ENCODE data around the gene SLC40A1. TPM values are rescaled to one million over a fixed set of nuclear protein-coding genes. Genes with fewer than 3 reads are reported as not detected.

Gene SLC40A1
- total RNA-seq, 1 donor from 2014 or later, result 3.1 TPM

DNA sequence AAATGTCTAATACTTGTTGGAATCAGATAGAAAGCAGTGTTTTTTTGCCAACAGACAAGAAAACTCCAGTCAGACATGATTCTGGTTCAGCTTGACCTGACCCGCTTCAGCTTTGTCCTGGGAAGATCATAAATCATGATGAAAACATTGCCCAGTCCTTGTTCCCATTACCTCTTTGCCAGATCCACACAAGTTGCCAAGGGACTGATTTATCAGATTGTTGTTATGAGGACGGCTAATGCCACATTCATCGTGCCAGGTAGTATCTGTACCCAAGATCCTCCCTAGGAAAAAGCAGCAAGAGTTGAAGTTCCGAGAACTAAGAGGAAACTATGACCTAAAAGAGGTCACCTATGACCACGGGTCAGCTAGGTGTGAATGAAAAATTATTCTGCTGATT lies 39.0 kb downstream of the SLC40A1 start:
- no peak for TF ChIP-seq EZH2 (IDR thresholded peaks at IDR 0.05; ENCODE audit: insufficient read depth, low read length)
- TF ChIP-seq, protein P1, sequence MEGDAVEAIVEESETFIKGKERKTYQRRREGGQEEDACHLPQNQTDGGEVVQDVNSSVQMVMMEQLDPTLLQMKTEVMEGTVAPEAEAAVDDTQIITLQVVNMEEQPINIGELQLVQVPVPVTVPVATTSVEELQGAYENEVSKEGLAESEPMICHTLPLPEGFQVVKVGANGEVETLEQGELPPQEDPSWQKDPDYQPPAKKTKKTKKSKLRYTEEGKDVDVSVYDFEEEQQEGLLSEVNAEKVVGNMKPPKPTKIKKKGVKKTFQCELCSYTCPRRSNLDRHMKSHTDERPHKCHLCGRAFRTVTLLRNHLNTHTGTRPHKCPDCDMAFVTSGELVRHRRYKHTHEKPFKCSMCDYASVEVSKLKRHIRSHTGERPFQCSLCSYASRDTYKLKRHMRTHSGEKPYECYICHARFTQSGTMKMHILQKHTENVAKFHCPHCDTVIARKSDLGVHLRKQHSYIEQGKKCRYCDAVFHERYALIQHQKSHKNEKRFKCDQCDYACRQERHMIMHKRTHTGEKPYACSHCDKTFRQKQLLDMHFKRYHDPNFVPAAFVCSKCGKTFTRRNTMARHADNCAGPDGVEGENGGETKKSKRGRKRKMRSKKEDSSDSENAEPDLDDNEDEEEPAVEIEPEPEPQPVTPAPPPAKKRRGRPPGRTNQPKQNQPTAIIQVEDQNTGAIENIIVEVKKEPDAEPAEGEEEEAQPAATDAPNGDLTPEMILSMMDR (IDR thresholded peaks at IDR 0.05; ENCODE audit: insufficient read depth, low read depth, low read length), result no peak
- H3K9me3 Mint-ChIP-seq (ENCODE audit: unreplicated experiment), result no peaks in the 10 kb centered on the region
- no peaks in the 10 kb centered on the region for H3K9me3 ChIP-seq (ENCODE audit: insufficient read depth, low read depth, low read length)
- DNase-seq (ENCODE audit: low read depth), result no peak
- no peaks in the 10 kb centered on the region for H3K27me3 Mint-ChIP-seq (ENCODE audit: low read depth, unreplicated experiment)
- no peak overlapping the region for H3K4me3 Mint-ChIP-seq (ENCODE audit: unreplicated experiment)
- no peaks in the 10 kb centered on the region for H3K27me3 ChIP-seq (ENCODE audit: insufficient read depth, low read length)
- H3K4me3 ChIP-seq (ENCODE audit: insufficient read depth, low read depth, low read length), result no peak overlapping the region
- no peaks in the 10 kb centered on the region for H3K36me3 Mint-ChIP-seq (ENCODE audit: low read depth, unreplicated experiment)
- no peaks in the 10 kb centered on the region for H3K36me3 ChIP-seq (ENCODE audit: insufficient read depth, low read length)
- H3K79me2 ChIP-seq (ENCODE audit: insufficient read depth, low read length), result no peaks in the 10 kb centered on the region
- FAIRE-seq, result no peak
- no peaks in the 10 kb centered on the region for H3K4me1 ChIP-seq (ENCODE audit: insufficient read depth, low read length)
- H3K27ac ChIP-seq (ENCODE audit: low read depth, low read length), result no peak overlapping the region
- no peaks in the 10 kb centered on the region for H4K20me1 ChIP-seq (ENCODE audit: insufficient read depth, low read length)
- peaks cover 1% of the 10 kb centered on the region for H3K4me1 Mint-ChIP-seq (ENCODE audit: low read depth, unreplicated experiment)
- no peak overlapping the region for H2AFZ ChIP-seq (ENCODE audit: low read depth, low read length)
- H3K4me2 ChIP-seq (ENCODE audit: low read length), result no peak overlapping the region
- H3K27ac Mint-ChIP-seq (ENCODE audit: unreplicated experiment), result no peak overlapping the region
- no peak overlapping the region for H3K9ac ChIP-seq (ENCODE audit: low read length)

DNA sequence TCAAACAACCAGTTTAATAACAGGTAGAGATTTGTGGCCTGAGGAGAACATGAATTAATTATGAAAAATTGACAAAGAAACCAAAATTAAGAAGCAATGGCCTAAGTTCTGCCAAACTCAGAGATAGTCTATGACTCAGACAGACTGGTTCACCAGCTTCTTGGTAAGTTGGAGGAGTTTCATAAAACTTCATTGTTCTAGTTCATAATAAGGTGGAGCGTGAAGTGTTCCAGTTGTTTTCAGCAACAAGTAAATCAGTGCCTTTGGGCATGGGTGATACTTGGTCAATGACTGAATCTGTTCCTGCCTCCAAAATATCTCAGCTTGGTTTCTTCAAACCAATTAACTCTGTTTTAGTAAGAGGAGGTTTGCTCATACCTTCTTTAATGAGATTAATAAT lies 40.0 kb downstream of the SLC40A1 start:
- no peaks in the 10 kb centered on the region for H3K4me1 ChIP-seq (ENCODE audit: insufficient read depth, low read length)
- H3K36me3 Mint-ChIP-seq (ENCODE audit: low read depth, unreplicated experiment), result no peaks in the 10 kb centered on the region
- no peak overlapping the region for H3K4me3 Mint-ChIP-seq (ENCODE audit: unreplicated experiment)
- no peak for TF ChIP-seq EZH2 (IDR thresholded peaks at IDR 0.05; ENCODE audit: insufficient read depth, low read length)
- TF ChIP-seq, protein P1 (IDR thresholded peaks at IDR 0.05; ENCODE audit: insufficient read depth, low read depth, low read length), result no peak
- DNase-seq (ENCODE audit: low read depth), result no peak
- no peak overlapping the region for H3K9ac ChIP-seq (ENCODE audit: low read length)
- H4K20me1 ChIP-seq (ENCODE audit: insufficient read depth, low read length), result no peaks in the 10 kb centered on the region
- no peaks in the 10 kb centered on the region for H3K27me3 ChIP-seq (ENCODE audit: insufficient read depth, low read length)
- no peaks in the 10 kb centered on the region for H3K36me3 ChIP-seq (ENCODE audit: insufficient read depth, low read length)
- no peak overlapping the region for H2AFZ ChIP-seq (ENCODE audit: low read depth, low read length)
- no peaks in the 10 kb centered on the region for H3K9me3 ChIP-seq (ENCODE audit: insufficient read depth, low read depth, low read length)
- no peak overlapping the region for H3K27ac Mint-ChIP-seq (ENCODE audit: unreplicated experiment)
- no peak overlapping the region for H3K4me2 ChIP-seq (ENCODE audit: low read length)
- no peak overlapping the region for H3K4me3 ChIP-seq (ENCODE audit: insufficient read depth, low read depth, low read length)
- H3K27me3 Mint-ChIP-seq (ENCODE audit: low read depth, unreplicated experiment), result no peaks in the 10 kb centered on the region
- H3K27ac ChIP-seq (ENCODE audit: low read depth, low read length), result no peak overlapping the region
- H3K9me3 Mint-ChIP-seq (ENCODE audit: unreplicated experiment), result no peaks in the 10 kb centered on the region
- H3K4me1 Mint-ChIP-seq (ENCODE audit: low read depth, unreplicated experiment), result peaks cover 1% of the 10 kb centered on the region
- FAIRE-seq, result no peak
- no peaks in the 10 kb centered on the region for H3K79me2 ChIP-seq (ENCODE audit: insufficient read depth, low read length)

DNA sequence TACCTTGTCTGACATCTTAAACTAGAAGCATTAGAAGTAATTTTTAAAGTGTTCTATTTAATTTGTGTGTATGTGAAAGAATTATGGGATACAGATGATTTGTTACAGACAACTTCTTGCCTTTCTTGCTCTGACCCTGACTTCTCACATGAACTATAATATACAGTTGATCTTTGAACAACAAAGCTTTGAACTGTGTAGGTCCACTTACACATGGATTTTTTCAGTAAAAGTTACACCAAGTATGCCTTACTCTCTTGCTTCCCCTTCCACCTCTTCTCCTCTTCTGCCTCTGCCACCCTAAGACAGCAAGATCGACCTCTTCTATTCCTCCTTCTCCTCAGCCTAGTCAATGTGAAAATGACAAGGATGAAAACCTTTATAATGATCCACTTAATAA lies 42.2 kb downstream of the SLC40A1 start:
- Mint-ChIP-seq H3K4me3 (ENCODE audit: unreplicated experiment) (no peak overlapping the region), H3K4me1 (ENCODE audit: low read depth, unreplicated experiment) (peaks cover 14% of the 10 kb centered on the region), H3K36me3 (ENCODE audit: low read depth, unreplicated experiment) (no peaks in the 10 kb centered on the region), H3K9me3 (ENCODE audit: unreplicated experiment) (no peaks in the 10 kb centered on the region), H3K27me3 (ENCODE audit: low read depth, unreplicated experiment) (no peaks in the 10 kb centered on the region), H3K27ac (ENCODE audit: unreplicated experiment) (no peak overlapping the region)
- TF ChIP-seq, protein P1 (IDR thresholded peaks at IDR 0.05; ENCODE audit: insufficient read depth, low read depth, low read length), result no peak
- TF ChIP-seq EZH2 (IDR thresholded peaks at IDR 0.05; ENCODE audit: insufficient read depth, low read length), result no peak
- Histone ChIP-seq H3K36me3 (ENCODE audit: insufficient read depth, low read length) (no peaks in the 10 kb centered on the region), H4K20me1 (ENCODE audit: insufficient read depth, low read length) (no peaks in the 10 kb centered on the region), H3K27me3 (ENCODE audit: insufficient read depth, low read length) (no peaks in the 10 kb centered on the region), H3K79me2 (ENCODE audit: insufficient read depth, low read length) (no peaks in the 10 kb centered on the region), H2AFZ (ENCODE audit: low read depth, low read length) (no peak overlapping the region), H3K4me3 (ENCODE audit: insufficient read depth, low read depth, low read length) (no peak overlapping the region), H3K9me3 (ENCODE audit: insufficient read depth, low read depth, low read length) (no peaks in the 10 kb centered on the region), H3K4me1 (ENCODE audit: insufficient read depth, low read length) (no peaks in the 10 kb centered on the region), H3K9ac (ENCODE audit: low read length) (no peak overlapping the region), H3K4me2 (ENCODE audit: low read length) (no peak overlapping the region), H3K27ac (ENCODE audit: low read depth, low read length) (no peak overlapping the region)
- no peak for DNase-seq (ENCODE audit: low read depth)
- FAIRE-seq, result no peak

Measured in astrocyte (in vitro differentiated cells and primary cell).